ENCODE data around the gene ADI1. TPM values are rescaled to one million over a fixed set of nuclear protein-coding genes. Genes with fewer than 3 reads are reported as not detected.

ADI1 gene
- total and polyA plus RNA-seq, 12 donors: 49.2 to 204 (median 166) TPM

DNA sequence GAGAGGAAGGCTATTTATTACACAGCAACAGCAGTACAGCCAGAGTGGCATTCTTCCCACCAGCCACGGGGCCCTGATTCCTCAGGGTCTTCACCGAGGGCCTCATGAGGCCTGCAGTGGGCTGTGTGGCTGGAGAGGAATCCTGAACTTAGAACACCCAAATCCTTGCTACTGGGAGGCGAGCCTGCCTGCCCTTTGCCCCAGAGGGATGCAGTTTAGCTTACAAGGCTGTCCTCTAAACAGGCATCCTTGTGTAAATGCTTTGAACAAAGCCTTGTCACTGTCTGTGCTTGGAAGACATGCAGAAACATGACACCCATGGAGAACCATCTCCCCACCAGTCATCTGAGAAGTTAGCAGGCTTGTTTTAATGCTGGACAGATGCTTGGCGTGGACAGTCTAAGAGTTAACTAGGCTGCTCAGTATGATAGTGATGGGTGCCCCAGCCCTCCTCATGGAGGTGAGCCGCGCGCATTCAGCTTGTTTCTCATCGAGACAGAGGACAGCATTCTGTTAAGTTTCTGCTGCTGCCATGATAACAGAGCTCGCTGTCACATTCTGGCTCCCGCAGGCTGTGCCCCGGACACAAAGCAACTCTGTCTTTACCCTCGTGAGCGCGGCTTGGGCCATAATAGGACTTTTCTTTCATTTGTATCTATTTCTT lies 42.9 kb downstream of the ADI1 start:
- H3K4me1 ChIP-seq: peaks cover under 1 to 20% (median 14%) of the 10 kb centered on the region in 9 donors
- WGBS, 2 donors: 73 to 82% methylated on average over 14 of the region's 14 CpGs
- H3K27me3 ChIP-seq: no peaks in the 10 kb centered on the region
- DNase-seq: no peak
- intact Hi-C loops (cut with DNase I): no loop called here
- ATAC-seq: no peak
- H3K9me3 ChIP-seq: no peaks in the 10 kb centered on the region
- no peak overlapping the region for H3K27ac ChIP-seq
- no peak overlapping the region for H3K4me3 ChIP-seq
- no peak for TF ChIP-seq CTCF (IDR thresholded peaks at IDR 0.05)
- H3K36me3 ChIP-seq: peaks cover 0 to 97% (median 13%) of the 10 kb centered on the region in 9 donors

DNA sequence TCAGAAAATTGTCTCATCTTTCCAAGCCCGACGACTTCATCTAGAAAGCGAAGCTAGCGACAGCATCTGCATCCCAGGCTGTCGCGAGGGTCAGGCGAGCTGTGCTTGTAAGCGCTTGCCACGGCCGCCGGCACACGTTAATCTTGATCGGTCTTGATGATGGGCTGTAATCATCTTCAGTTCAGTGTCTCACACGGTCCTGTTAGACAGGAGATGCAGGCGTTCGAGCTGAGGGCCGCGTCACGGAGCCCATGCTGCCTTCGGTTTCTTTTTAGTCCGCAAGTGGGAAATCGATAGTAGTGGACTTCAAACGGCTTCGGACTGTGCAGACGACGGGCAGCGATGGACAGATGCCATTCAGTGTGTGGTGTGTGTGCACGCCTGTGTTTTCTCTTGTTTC lies 43.6 kb downstream of the ADI1 start:
- ATAC-seq: no peak
- Histone ChIP-seq H3K4me1 (peaks cover 4 to 27% (median 21%) of the 10 kb centered on the region in 9 donors), H3K36me3 (peaks cover 0 to 97% (median 13%) of the 10 kb centered on the region in 9 donors)

DNA sequence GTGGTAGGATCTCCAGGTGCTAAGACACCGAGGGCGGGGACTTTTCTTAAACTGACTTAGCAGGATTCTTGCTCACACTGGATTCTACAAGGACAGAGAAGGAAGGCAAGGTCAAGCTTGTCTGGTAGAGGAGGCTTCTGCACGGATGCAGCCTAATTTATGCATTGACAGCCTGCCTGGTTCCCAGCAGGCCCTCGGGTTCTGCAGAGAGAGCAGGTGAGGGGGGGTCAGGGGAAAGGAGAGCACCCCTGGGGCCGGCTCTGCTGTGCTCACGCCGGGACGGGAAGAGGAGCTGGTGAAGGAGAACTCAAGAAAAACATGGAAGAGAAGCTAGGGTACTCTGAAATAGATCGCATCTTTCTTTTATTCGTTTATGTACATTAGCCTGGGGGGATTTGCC lies 46.4 kb downstream of the ADI1 start:
- peak in 2 of 8 donors; percentile 24 for ATAC-seq
- H3K4me3 ChIP-seq: no peak overlapping the region
- H3K36me3 ChIP-seq: peaks cover 0 to 96% (median 13%) of the 10 kb centered on the region in 9 donors

More for the DNA sequence above, 43.6 kb downstream of the ADI1 start:
- Histone ChIP-seq H3K9me3 (no peaks in the 10 kb centered on the region), H3K27ac (no peak overlapping the region), H3K4me3 (no peak overlapping the region), H3K27me3 (no peaks in the 10 kb centered on the region)
- no peak for TF ChIP-seq CTCF (IDR thresholded peaks at IDR 0.05)
- no peak for DNase-seq
- 92 to 93% methylated on average over 28 of the region's 28 CpGs for WGBS, 2 donors
- intact Hi-C loops (cut with DNase I): no loop called here

GRCh38 chr2:3472296-3472695 lies 47.0 kb downstream of the ADI1 start:
- intact Hi-C loops (cut with DNase I): loop anchor here in 2 of 10 donors (5.0 kb wide), 1 partner anchor 45 kb away; the partner anchor contains the start of gene ADI1 (in 2 of the 2)
- peak overlapping the region in 9 of 10 donors; percentile 75 to 87 (median 78) for H3K27ac ChIP-seq
- H3K4me3 ChIP-seq: no peak overlapping the region
- H3K36me3 ChIP-seq: peaks cover 0 to 96% (median 20%) of the 10 kb centered on the region in 9 donors
- TF ChIP-seq CTCF (IDR thresholded peaks at IDR 0.05): no peak
- DNase-seq: no peak
- WGBS, 2 donors: 75 to 80% methylated on average over 10 of the region's 10 CpGs
- H3K4me1 ChIP-seq: peaks cover 14 to 45% (median 42%) of the 10 kb centered on the region in 9 donors
- no peaks in the 10 kb centered on the region for H3K27me3 ChIP-seq
- peak in 1 of 8 donors; percentile 25 for ATAC-seq
- H3K9me3 ChIP-seq: no peaks in the 10 kb centered on the region

More for the DNA sequence above, 46.4 kb downstream of the ADI1 start:
- Histone ChIP-seq H3K27me3 (no peaks in the 10 kb centered on the region), H3K9me3 (no peaks in the 10 kb centered on the region), H3K4me1 (peaks cover 14 to 45% (median 42%) of the 10 kb centered on the region in 9 donors), H3K27ac (peak overlapping the region in 8 of 10 donors; percentile 75 to 87 (median 77))
- intact Hi-C loops (cut with DNase I): loop anchor here in 2 of 10 donors (5.0 kb wide), 1 partner anchor 44 kb away; the partner anchor contains the start of gene ADI1 (in 2 of the 2)
- 54 to 73% methylated on average over 10 of the region's 10 CpGs for WGBS, 2 donors
- TF ChIP-seq CTCF (IDR thresholded peaks at IDR 0.05): no peak
- no peak for DNase-seq
